Left lung (tissue), 10 donors: ENCODE measurements around the gene CDH4. TPM values are rescaled to one million over a fixed set of nuclear protein-coding genes. Genes with fewer than 3 reads are reported as not detected.
A peak's percentile ranks its signal among the peaks of the same experiment; 100 is the strongest.

Experiments
- ATAC-seq: fragments of 200-7000 bp; cut with Tn5 transposase; one replicate; pipeline ENCODE4 v1.9.1; 2020; ENCODE audit warnings: moderate library complexity
- DNase-seq, 4 donors: peaks; one replicate each; pipeline ENCODE4 v3.0.0-alpha.2; 2013 to 2020
- H3K27ac ChIP-seq, 2 donors: fragments of 200-600 bp; sonication (generic) in 1 of 2; one replicate each; pipeline versions ENCODE4 v1.5.0 to v1.8.0; 2020 to 2021
- H3K27me3 ChIP-seq, 2 donors: fragments of 200-600 bp; sonication (generic) in 1 of 2; one replicate each; pipeline versions ENCODE4 v1.5.0 to v1.8.0; 2020 to 2021
- H3K36me3 ChIP-seq, 2 donors: fragments of 200-600 bp; sonication (generic) in 1 of 2; one replicate each; pipeline versions ENCODE4 v1.5.0 to v1.8.0; 2020 to 2021
- H3K4me1 ChIP-seq, 2 donors: fragments of 200-600 bp; one replicate each; pipeline ENCODE4 v1.8.0; 2021
- H3K4me3 ChIP-seq, 2 donors: fragments of 200-600 bp; sonication (generic) in 1 of 2; one replicate each; pipeline versions ENCODE4 v1.5.0 to v1.8.0; 2020 to 2021; ENCODE audit warnings: mild to moderate bottlenecking in 1 of 2
- H3K9me3 ChIP-seq, 2 donors: fragments of 200-600 bp; sonication (generic) in 1 of 2; one replicate each; pipeline versions ENCODE4 v1.5.0 to v1.8.0; 2020 to 2021
- CTCF ChIP-seq, 2 donors: fragments of 200-600 bp; sonication (generic) in 1 of 2; IDR thresholded peaks; one replicate each; pipeline versions ENCODE4 v1.5.0 to v1.8.0; 2021; ENCODE audit warnings: antibody characterized with exemption in 2 of 2
- intact Hi-C, 2 donors: fragments of 100-400 bp; cut with DNase I; formaldehyde crosslinking; loops; one replicate each; pipeline versions ENCODE4 v1.11.2 to v1.14.2; 2022
- polyA plus RNA-seq, 6 donors: library from polyadenylated mRNA; unstranded; fragments of 120-200 nt; gene quantifications; one replicate each; pipeline ENCODE4 v1.2.1, GENCODE V29; 2013; ENCODE audit not compliant: insufficient read length in 6 of 6
- total RNA-seq, 2 donors: library from RNA; stranded (reverse); fragmentation: NEBNext Ultra II Directional; extraction: Animal tissue kit (Norgen Biotek cat#: 25700); gene quantifications; one replicate each; pipeline ENCODE4 v1.2.1, GENCODE V29; 2021
- donor health status: DM: no; HTN: yes; CAD: no.
- donor health status: DM: no; HTN: no; CAD: no.

Gene CDH4
- total and polyA plus RNA-seq, 8 donors, result 0.24 to 10.8 (median 5.1) TPM

DNA sequence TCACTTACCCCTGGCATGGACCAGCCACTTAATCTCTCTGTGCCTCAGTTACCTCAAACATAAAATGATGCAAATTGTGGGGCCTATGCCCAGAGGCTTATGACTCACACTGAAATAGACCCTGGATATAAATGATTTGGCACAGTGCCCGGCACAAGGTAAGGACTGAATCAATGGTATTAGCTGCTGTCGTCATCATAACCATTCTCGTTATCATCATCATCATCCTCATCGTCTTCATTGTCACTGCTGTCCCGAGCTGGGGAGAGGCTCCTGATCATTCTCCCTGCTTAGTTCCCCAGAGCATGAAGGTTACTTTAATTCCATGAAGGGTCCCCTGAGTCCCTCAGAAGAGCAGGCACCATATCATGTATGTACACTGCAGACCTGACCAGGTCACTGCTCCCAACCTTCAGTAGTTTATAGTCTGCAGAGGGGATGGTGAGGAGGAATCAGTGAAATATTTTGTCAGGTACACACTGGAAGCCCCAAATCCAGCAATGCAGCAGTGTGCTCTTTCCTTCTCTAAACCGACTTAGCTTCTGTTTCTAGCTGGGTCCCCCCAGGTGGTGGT is 664.3 kb downstream of the CDH4 start:
- no peaks in the 10 kb centered on the region for H3K36me3 ChIP-seq
- intact Hi-C loops, result no loop called here
- ATAC-seq (no peak), DNase-seq (no peak)
- H3K27me3 ChIP-seq, result peaks cover 0 to 49% of the 10 kb centered on the region in 2 donors
- no peak for TF ChIP-seq CTCF (IDR thresholded peaks at IDR 0.05)
- no peaks in the 10 kb centered on the region for H3K9me3 ChIP-seq
- H3K4me1 ChIP-seq, result no peaks in the 10 kb centered on the region
- no peak overlapping the region for H3K27ac ChIP-seq
- H3K4me3 ChIP-seq, result no peak overlapping the region

- Histone ChIP-seq H3K4me1 (no peaks in the 10 kb centered on the region), H3K9me3 (no peaks in the 10 kb centered on the region), H3K27me3 (peaks cover 0 to 49% of the 10 kb centered on the region in 2 donors), H3K27ac (no peak overlapping the region), H3K36me3 (no peaks in the 10 kb centered on the region), H3K4me3 (no peak overlapping the region)
- DNase-seq (peak in 1 of 4 donors; percentile 51), ATAC-seq (no peak)
- no peak for TF ChIP-seq CTCF (IDR thresholded peaks at IDR 0.05)
- intact Hi-C loops, result no loop called here
Measured at GRCh38 chr20:61917474-61918145, 665.5 kb downstream of the CDH4 start.

DNA sequence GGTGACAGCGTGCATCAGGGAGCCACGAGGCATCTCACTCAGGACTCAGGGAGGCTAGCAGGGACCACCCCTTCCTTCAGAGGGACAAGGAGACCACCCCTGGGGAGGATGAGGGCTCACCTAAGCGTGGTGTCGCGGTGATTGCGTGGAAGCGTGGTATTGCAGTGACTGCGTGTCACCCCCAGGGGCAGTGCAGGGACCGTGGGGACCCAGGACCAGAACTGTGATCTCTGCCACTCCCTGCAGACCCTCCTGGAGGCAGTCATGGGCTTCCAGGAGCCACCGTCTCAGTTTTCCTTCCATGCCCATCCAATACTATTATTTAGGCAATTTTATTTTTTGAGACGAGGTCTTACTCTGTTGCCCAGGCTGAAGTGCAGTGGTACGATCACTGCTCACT is 666.5 kb downstream of the CDH4 start:
- Histone ChIP-seq H3K4me3 (no peak overlapping the region), H3K4me1 (no peaks in the 10 kb centered on the region), H3K27me3 (peaks cover 0 to 51% of the 10 kb centered on the region in 2 donors), H3K9me3 (no peaks in the 10 kb centered on the region), H3K27ac (no peak overlapping the region), H3K36me3 (no peaks in the 10 kb centered on the region)
- no peak for TF ChIP-seq CTCF (IDR thresholded peaks at IDR 0.05)
- DNase-seq, result peak in 1 of 4 donors; percentile 57
- intact Hi-C loops, result no loop called here
- no peak for ATAC-seq

- H3K9me3 ChIP-seq, result no peaks in the 10 kb centered on the region
- H3K27ac ChIP-seq, result no peak overlapping the region
- DNase-seq (peak in 1 of 4 donors; percentile 26), ATAC-seq (no peak)
- H3K4me3 ChIP-seq, result no peak overlapping the region
- H3K27me3 ChIP-seq, result peaks cover 0 to 54% of the 10 kb centered on the region in 2 donors
- H3K36me3 ChIP-seq, result no peaks in the 10 kb centered on the region
- intact Hi-C loops, result no loop called here
- TF ChIP-seq CTCF (IDR thresholded peaks at IDR 0.05), result no peak
- no peaks in the 10 kb centered on the region for H3K4me1 ChIP-seq
Measured at GRCh38 chr20:61919239-61919638, 667.2 kb downstream of the CDH4 start.

DNA sequence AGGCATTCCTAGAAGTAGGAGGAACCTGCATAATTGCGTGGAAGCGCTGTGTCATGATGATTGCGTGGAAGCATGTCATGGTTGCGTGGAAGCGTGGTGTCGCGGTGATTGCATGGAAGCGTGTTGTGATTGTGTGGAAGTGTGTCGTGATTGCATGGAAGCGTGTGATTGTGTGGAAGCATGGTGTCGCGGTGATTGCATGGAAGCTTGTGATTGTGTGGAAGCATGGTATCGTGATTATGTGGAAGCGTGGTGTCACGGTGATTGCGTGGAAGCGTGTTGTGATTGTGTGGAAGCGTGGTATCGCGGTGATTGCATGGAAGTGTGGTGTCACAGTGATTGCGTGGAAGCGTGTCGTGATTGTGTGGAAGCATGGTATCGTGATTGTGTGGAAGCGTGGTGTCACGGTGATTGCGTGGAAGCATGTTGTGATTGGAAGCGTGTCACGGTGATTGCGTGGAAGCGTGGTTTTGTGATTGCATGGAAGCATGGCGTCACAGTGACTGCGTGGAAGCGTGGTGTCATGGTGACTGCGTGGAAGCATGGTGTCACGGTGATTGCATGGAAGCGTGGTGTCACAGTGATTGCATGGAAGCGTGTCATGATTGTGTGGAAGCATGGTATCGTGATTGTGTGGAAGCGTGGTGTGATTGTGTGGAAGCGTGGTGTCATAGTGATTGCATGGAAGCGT is 667.8 kb downstream of the CDH4 start:
- intact Hi-C loops, result no loop called here
- DNase-seq (peak in 1 of 4 donors; percentile 5), ATAC-seq (no peak)
- TF ChIP-seq CTCF (IDR thresholded peaks at IDR 0.05), result no peak
- Histone ChIP-seq H3K27ac (no peak overlapping the region), H3K4me1 (no peaks in the 10 kb centered on the region), H3K4me3 (no peak overlapping the region), H3K27me3 (peaks cover 0 to 54% of the 10 kb centered on the region in 2 donors), H3K36me3 (no peaks in the 10 kb centered on the region), H3K9me3 (no peaks in the 10 kb centered on the region)
